ENCODE results near the gene ARHGAP42.

Gene ARHGAP42

GRCh38 chr11:100687054-100687629 is at the start of gene ARHGAP42:
Gene ARHGAP42, plus strand, starts transcription at chr11:100687288. Its CDS starts 391 bp downstream, at chr11:100687679.
- Histone ChIP-seq H3K36me3 (ENCODE audit: insufficient read depth, low read length) (no peaks in the 10 kb centered on the region), H3K27ac (no peak within 1 kb of the TSS), H3K4me3 (peak within 1 kb of the TSS; percentile 84), H3K9me3 (ENCODE audit: low read depth, low read length) (no peaks in the 10 kb centered on the region), H3K9ac (ENCODE audit: insufficient read length) (peak within 1 kb of the TSS; percentile 66)
- no peak for DNase-seq (ENCODE audit: low read depth, low spot score)
- TF ChIP-seq FOXP2 (optimal IDR thresholded peaks at IDR 0.05; ENCODE audit: control extremely low read depth, extremely low read length, insufficient read depth) = no peak

DNA sequence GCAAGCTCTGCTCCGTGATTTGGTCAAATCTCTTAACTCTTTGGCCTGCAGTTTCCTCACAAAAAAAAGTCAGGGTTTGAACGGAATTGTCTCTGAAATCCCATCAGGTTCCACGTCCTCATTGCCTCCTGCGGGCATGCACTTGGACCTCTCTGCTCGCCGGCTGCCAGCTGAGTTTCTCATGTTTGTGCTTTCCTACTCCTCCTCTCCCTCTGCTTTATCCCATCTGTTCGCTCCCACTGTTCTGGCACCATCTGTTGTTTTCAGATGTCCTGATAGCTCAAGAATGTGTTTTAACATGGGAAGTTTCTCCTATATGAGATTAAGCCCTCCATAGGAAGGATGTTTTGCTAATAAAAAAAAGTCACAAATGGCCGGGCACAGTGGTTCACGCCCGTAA is 49.4 kb upstream of the ARHGAP42 start:
- Histone ChIP-seq H3K27ac (no peak overlapping the region), H3K9me3 (ENCODE audit: low read depth, low read length) (no peaks in the 10 kb centered on the region), H3K4me3 (no peak overlapping the region), H3K36me3 (ENCODE audit: insufficient read depth, low read length) (no peaks in the 10 kb centered on the region), H3K9ac (ENCODE audit: insufficient read length) (no peak overlapping the region)
- no peak for TF ChIP-seq POLR2AphosphoS5 (IDR thresholded peaks at IDR 0.05; ENCODE audit: borderline replicate concordance, low read depth, low read length)
- TF ChIP-seq EZH2 (IDR thresholded peaks at IDR 0.05) = no peak
- no peak for TF ChIP-seq FOXP2 (optimal IDR thresholded peaks at IDR 0.05; ENCODE audit: control extremely low read depth, extremely low read length, insufficient read depth)
- no peak for DNase-seq (ENCODE audit: low read depth, low spot score)

- no peak overlapping the region for H3K27ac ChIP-seq
- H3K4me3 ChIP-seq = no peak overlapping the region
- H3K36me3 ChIP-seq (ENCODE audit: insufficient read depth, low read length) = no peaks in the 10 kb centered on the region
- TF ChIP-seq EZH2 (IDR thresholded peaks at IDR 0.05) (no peak), FOXP2 (optimal IDR thresholded peaks at IDR 0.05; ENCODE audit: control extremely low read depth, extremely low read length, insufficient read depth) (no peak), POLR2AphosphoS5 (IDR thresholded peaks at IDR 0.05; ENCODE audit: borderline replicate concordance, low read depth, low read length) (no peak)
- H3K9ac ChIP-seq (ENCODE audit: insufficient read length) = no peak overlapping the region
- H3K9me3 ChIP-seq (ENCODE audit: low read depth, low read length) = no peaks in the 10 kb centered on the region
- no peak for DNase-seq (ENCODE audit: low read depth, low spot score)
Measured at GRCh38 chr11:100638648-100639047, 48.4 kb upstream of the ARHGAP42 start.

DNA sequence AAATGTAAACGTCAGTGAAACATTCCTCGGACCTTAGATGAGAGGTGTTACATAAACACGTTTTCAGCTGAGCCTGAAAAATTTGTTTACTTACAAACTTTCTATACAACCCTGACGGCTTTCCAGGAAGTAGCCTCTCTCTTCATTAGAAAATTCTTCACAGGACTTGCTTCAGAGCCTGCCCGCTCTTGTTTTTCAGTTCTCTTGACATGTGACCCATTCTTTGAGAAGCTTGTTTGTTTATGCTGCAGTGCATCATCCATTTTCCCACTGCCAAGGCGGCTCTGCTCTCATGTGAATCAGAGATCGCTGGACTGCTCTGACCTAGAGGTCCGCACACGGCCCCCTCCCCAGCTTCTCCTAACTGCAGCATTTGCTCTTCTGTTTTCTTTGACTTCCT is 47.9 kb upstream of the ARHGAP42 start:
- Histone ChIP-seq H3K9me3 (ENCODE audit: low read depth, low read length) (no peaks in the 10 kb centered on the region), H3K36me3 (ENCODE audit: insufficient read depth, low read length) (no peaks in the 10 kb centered on the region), H3K27ac (no peak overlapping the region), H3K9ac (ENCODE audit: insufficient read length) (no peak overlapping the region), H3K4me3 (no peak overlapping the region)
- DNase-seq (ENCODE audit: low read depth, low spot score) = no peak
- no peak for TF ChIP-seq FOXP2 (optimal IDR thresholded peaks at IDR 0.05; ENCODE audit: control extremely low read depth, extremely low read length, insufficient read depth)
- TF ChIP-seq EZH2 (IDR thresholded peaks at IDR 0.05) = no peak
- TF ChIP-seq POLR2AphosphoS5 (IDR thresholded peaks at IDR 0.05; ENCODE audit: borderline replicate concordance, low read depth, low read length) = no peak

DNA sequence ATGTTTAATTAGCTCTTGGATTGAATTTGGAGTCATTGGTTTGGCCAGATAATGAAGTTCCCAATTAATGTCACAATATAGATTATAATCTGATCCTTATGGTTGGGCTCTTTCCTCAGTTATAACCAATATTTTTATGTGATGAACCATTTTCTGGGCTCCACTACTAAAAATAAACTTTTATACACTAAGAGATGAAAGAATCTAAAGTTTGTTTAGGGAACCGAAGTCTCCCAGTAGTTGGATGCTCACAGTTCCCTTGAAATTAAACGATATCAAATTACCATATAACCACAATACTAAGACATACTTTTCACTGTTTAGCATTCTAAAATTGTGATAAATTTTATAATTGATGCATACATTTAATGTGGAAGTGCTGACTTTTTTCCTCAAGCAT is 47.0 kb upstream of the ARHGAP42 start:
- Histone ChIP-seq H3K4me3 (no peak overlapping the region), H3K36me3 (ENCODE audit: insufficient read depth, low read length) (no peaks in the 10 kb centered on the region), H3K9ac (ENCODE audit: insufficient read length) (no peak overlapping the region), H3K9me3 (ENCODE audit: low read depth, low read length) (no peaks in the 10 kb centered on the region), H3K27ac (no peak overlapping the region)
- TF ChIP-seq FOXP2 (optimal IDR thresholded peaks at IDR 0.05; ENCODE audit: control extremely low read depth, extremely low read length, insufficient read depth) (no peak), EZH2 (IDR thresholded peaks at IDR 0.05) (no peak)
- DNase-seq (ENCODE audit: low read depth, low spot score) = no peak

DNA sequence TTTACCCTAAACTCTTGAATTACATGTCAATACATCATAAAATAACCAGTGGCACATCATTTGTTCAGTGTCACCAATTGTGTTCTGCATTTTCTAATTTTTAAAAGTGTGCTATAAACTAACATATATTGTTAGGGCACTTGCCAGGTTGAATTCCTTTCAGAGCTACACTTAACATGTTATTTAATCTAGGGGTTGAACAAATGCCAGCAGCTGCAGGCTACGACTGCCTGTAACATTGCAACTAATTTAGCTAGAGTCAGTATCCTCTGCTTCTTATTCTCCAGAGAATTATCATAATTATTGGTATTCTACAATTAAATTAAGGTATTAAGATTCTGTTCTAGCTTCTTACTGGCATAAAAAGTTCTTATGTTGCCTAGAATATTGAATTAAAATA is 46.4 kb upstream of the ARHGAP42 start:
- no peak overlapping the region for H3K4me3 ChIP-seq
- no peak overlapping the region for H3K27ac ChIP-seq
- DNase-seq (ENCODE audit: low read depth, low spot score) = no peak
- no peaks in the 10 kb centered on the region for H3K36me3 ChIP-seq (ENCODE audit: insufficient read depth, low read length)
- TF ChIP-seq POLR2AphosphoS5 (IDR thresholded peaks at IDR 0.05; ENCODE audit: borderline replicate concordance, low read depth, low read length) (no peak), EZH2 (IDR thresholded peaks at IDR 0.05) (no peak), FOXP2 (optimal IDR thresholded peaks at IDR 0.05; ENCODE audit: control extremely low read depth, extremely low read length, insufficient read depth) (no peak)
- H3K9ac ChIP-seq (ENCODE audit: insufficient read length) = no peak overlapping the region
- no peaks in the 10 kb centered on the region for H3K9me3 ChIP-seq (ENCODE audit: low read depth, low read length)

GRCh38 chr11:100641456-100641855 is 45.6 kb upstream of the ARHGAP42 start:
- H3K36me3 ChIP-seq (ENCODE audit: insufficient read depth, low read length) = no peaks in the 10 kb centered on the region

DNA sequence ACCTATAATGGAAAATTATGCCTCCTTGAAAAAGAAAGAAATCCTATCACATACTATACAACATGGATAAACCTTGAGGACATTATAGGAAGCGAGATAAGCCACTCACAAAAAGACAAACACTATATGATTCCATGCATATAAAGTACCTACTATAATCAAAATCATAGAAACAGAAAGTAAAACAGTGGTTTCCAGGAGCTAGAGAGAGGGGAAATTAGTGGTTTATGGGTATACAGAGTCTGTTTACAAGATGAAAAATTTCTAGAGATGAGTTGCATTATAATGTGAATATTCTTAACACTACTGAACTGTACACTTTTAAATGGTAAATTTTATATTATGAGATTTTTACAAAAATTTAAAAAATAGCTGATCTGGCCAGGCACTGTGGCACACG is 40.5 kb upstream of the ARHGAP42 start:
- no peak for DNase-seq (ENCODE audit: low read depth, low spot score)
- H3K9me3 ChIP-seq (ENCODE audit: low read depth, low read length) = no peaks in the 10 kb centered on the region
- no peak overlapping the region for H3K9ac ChIP-seq (ENCODE audit: insufficient read length)
- no peak overlapping the region for H3K27ac ChIP-seq
- no peak for TF ChIP-seq FOXP2 (optimal IDR thresholded peaks at IDR 0.05; ENCODE audit: control extremely low read depth, extremely low read length, insufficient read depth)
- TF ChIP-seq POLR2AphosphoS5 (IDR thresholded peaks at IDR 0.05; ENCODE audit: borderline replicate concordance, low read depth, low read length) = no peak
- no peak for TF ChIP-seq EZH2 (IDR thresholded peaks at IDR 0.05)
- H3K36me3 ChIP-seq (ENCODE audit: insufficient read depth, low read length) = no peaks in the 10 kb centered on the region
- H3K4me3 ChIP-seq = no peak overlapping the region

More at GRCh38 chr11:100641456-100641855, 45.6 kb upstream of the ARHGAP42 start:
- Histone ChIP-seq H3K9ac (ENCODE audit: insufficient read length) (no peak overlapping the region), H3K4me3 (no peak overlapping the region), H3K9me3 (ENCODE audit: low read depth, low read length) (no peaks in the 10 kb centered on the region), H3K27ac (no peak overlapping the region)
- DNase-seq (ENCODE audit: low read depth, low spot score) = no peak
- TF ChIP-seq FOXP2 (optimal IDR thresholded peaks at IDR 0.05; ENCODE audit: control extremely low read depth, extremely low read length, insufficient read depth) (no peak), POLR2AphosphoS5 (IDR thresholded peaks at IDR 0.05; ENCODE audit: borderline replicate concordance, low read depth, low read length) (no peak), EZH2 (IDR thresholded peaks at IDR 0.05) (no peak)

GRCh38 chr11:100647861-100648260 is 39.2 kb upstream of the ARHGAP42 start:
- Histone ChIP-seq H3K27ac (no peak overlapping the region), H3K9ac (ENCODE audit: insufficient read length) (no peak overlapping the region), H3K9me3 (ENCODE audit: low read depth, low read length) (no peaks in the 10 kb centered on the region), H3K4me3 (no peak overlapping the region), H3K36me3 (ENCODE audit: insufficient read depth, low read length) (no peaks in the 10 kb centered on the region)
- no peak for DNase-seq (ENCODE audit: low read depth, low spot score)
- TF ChIP-seq EZH2 (IDR thresholded peaks at IDR 0.05) (no peak), FOXP2 (optimal IDR thresholded peaks at IDR 0.05; ENCODE audit: control extremely low read depth, extremely low read length, insufficient read depth) (no peak), POLR2AphosphoS5 (IDR thresholded peaks at IDR 0.05; ENCODE audit: borderline replicate concordance, low read depth, low read length) (no peak)

Data from SK-N-MC (cell line).